ENCODE measurements around the gene SDK2. TPM values are rescaled to one million over a fixed set of nuclear protein-coding genes. Genes with fewer than 3 reads are reported as not detected.

The SDK2 gene
- total and polyA plus RNA-seq, 9 of the 15 experiments (the other 6 are each of a cell fraction or from before 2014, with no cell fraction given): 0.04 TPM; not detected in 8

DNA sequence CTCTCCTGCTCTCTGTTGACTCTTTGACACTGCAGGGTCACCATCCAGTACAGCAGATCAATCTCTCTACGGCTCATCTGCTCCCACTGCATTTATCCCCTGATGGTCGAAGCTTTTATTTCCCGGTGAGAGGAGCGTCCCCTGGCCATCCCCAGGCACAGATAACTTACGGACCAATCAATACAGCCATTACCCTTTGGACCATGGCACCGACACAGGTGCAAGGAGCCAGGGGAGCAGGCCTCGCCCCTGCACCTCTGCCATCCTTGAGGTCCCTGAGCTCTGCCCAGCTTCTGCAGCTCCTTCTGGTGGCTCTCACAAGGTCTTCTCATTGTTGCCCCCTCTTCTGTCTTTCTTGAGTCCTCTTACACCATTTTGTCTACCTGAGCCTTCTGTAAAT is 115.6 kb downstream of the SDK2 start:
- no peaks in the 10 kb centered on the region for H3K79me2 ChIP-seq (ENCODE audit: control insufficient read depth, insufficient read depth, low read length)
- DNase-seq (ENCODE audit: extremely low read depth in 1 of 4, low spot score in 3 of 4) (no peak), ATAC-seq (no peak), FAIRE-seq (no peak)
- H3K36me3 ChIP-seq (ENCODE audit: control insufficient read depth, insufficient read depth, low read length): no peaks in the 10 kb centered on the region
- ChIA-PET CTCF (ENCODE audit: low intra/inter-chr PET ratio) (no interaction called here), POLR2A (interaction anchor here (0.6 to 1.2 kb wide), 4 partner anchors 10 to 1365 kb away, joined by 3 to 5 read pairs (median 4); no protein-coding TSS in a partner anchor)
- 0% methylated on average over 7 of the region's 7 CpGs for WGBS (ENCODE audit: insufficient coverage, low coverage, missing lambda C conversion rate)
- no peaks in the 10 kb centered on the region for H3K9me1 ChIP-seq (ENCODE audit: control insufficient read depth, insufficient read depth, low read length)
- no peaks in the 10 kb centered on the region for H3K4me1 ChIP-seq (replicated peaks in 1 of 2; ENCODE audit: control insufficient read depth in 2 of 2, insufficient read depth in 2 of 2, low read length in 2 of 2)
- H3K9ac ChIP-seq (ENCODE audit: insufficient read depth in 1 of 2, low read depth in 2 of 2, low read length in 2 of 2): no peak overlapping the region
- H3K27ac ChIP-seq (ENCODE audit: extremely low read depth, low read depth, low read length): no peak overlapping the region
- peaks cover 9% of the 10 kb centered on the region; the same call in 1 of the 2 replicates for H4K20me1 ChIP-seq (replicated peaks; ENCODE audit: control insufficient read depth, insufficient read depth, low read length)
- no TSS peak for BruUV-seq (replicated peaks)
- in situ Hi-C loops (cut with MboI): no loop called here
- H3K9me3 ChIP-seq (replicated peaks; ENCODE audit: control insufficient read depth, insufficient read depth, low read depth, low read length): no peaks in the 10 kb centered on the region
- no peak overlapping the region for H3K4me3 ChIP-seq
- H2AFZ ChIP-seq (ENCODE audit: low read depth, low read length): no peak overlapping the region
- H3K27me3 ChIP-seq (ENCODE audit: control insufficient read depth in 2 of 2, insufficient read depth in 2 of 2, low read length in 2 of 2): peaks cover 0 to 39% of the 10 kb centered on the region in 2 experiments; a peak in 3 of 5 replicates
- no peak overlapping the region for H3K4me2 ChIP-seq (ENCODE audit: insufficient read depth, low read length)
- intact Hi-C loops (cut with micrococcal nuclease): no loop called here
- TF ChIP-seq POLR3G (IDR thresholded peaks at IDR 0.05; ENCODE audit: extremely low read depth, insufficient read length, insufficient replicate concordance) (no peak), MEF2A (IDR thresholded peaks at IDR 0.05; ENCODE audit: control insufficient read depth, low read depth, low read length) (no peak), POLR2AphosphoS2 (IDR thresholded peaks at IDR 0.05; ENCODE audit: low read length) (no peak), CBX8 (IDR thresholded peaks at IDR 0.05; ENCODE audit: borderline replicate concordance, extremely low read depth, low read depth, low read length, poor library complexity, severe bottlenecking) (no peak), MTA3 (IDR thresholded peaks at IDR 0.05; ENCODE audit: borderline replicate concordance) (no peak), ELF4 (CRISPR knock-in tag; IDR thresholded peaks at IDR 0.05) (no peak), TAF15 (IDR thresholded peaks at IDR 0.05; ENCODE audit: low read depth, low read length) (no peak), ZNF586 (CRISPR knock-in tag; conservative IDR thresholded peaks at IDR 0.05) (no peak), ILF3 (IDR thresholded peaks at IDR 0.05; ENCODE audit: borderline replicate concordance) (no peak), MTF1 (CRISPR knock-in tag; IDR thresholded peaks at IDR 0.05; ENCODE audit: borderline replicate concordance) (no peak), NFE2L1 (tag; IDR thresholded peaks at IDR 0.05; ENCODE audit: borderline replicate concordance, low read depth) (no peak)
- TF ChIP-seq, protein P1, sequence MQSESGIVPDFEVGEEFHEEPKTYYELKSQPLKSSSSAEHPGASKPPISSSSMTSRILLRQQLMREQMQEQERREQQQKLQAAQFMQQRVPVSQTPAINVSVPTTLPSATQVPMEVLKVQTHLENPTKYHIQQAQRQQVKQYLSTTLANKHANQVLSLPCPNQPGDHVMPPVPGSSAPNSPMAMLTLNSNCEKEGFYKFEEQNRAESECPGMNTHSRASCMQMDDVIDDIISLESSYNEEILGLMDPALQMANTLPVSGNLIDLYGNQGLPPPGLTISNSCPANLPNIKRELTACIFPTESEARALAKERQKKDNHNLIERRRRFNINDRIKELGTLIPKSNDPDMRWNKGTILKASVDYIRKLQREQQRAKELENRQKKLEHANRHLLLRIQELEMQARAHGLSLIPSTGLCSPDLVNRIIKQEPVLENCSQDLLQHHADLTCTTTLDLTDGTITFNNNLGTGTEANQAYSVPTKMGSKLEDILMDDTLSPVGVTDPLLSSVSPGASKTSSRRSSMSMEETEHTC (IDR thresholded peaks at IDR 0.05): no peak
- TF ChIP-seq, protein P2, sequence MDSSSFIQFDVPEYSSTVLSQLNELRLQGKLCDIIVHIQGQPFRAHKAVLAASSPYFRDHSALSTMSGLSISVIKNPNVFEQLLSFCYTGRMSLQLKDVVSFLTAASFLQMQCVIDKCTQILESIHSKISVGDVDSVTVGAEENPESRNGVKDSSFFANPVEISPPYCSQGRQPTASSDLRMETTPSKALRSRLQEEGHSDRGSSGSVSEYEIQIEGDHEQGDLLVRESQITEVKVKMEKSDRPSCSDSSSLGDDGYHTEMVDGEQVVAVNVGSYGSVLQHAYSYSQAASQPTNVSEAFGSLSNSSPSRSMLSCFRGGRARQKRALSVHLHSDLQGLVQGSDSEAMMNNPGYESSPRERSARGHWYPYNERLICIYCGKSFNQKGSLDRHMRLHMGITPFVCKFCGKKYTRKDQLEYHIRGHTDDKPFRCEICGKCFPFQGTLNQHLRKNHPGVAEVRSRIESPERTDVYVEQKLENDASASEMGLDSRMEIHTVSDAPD (CRISPR knock-in tag; IDR thresholded peaks at IDR 0.05): no peak
- TF ChIP-seq, protein P3, sequence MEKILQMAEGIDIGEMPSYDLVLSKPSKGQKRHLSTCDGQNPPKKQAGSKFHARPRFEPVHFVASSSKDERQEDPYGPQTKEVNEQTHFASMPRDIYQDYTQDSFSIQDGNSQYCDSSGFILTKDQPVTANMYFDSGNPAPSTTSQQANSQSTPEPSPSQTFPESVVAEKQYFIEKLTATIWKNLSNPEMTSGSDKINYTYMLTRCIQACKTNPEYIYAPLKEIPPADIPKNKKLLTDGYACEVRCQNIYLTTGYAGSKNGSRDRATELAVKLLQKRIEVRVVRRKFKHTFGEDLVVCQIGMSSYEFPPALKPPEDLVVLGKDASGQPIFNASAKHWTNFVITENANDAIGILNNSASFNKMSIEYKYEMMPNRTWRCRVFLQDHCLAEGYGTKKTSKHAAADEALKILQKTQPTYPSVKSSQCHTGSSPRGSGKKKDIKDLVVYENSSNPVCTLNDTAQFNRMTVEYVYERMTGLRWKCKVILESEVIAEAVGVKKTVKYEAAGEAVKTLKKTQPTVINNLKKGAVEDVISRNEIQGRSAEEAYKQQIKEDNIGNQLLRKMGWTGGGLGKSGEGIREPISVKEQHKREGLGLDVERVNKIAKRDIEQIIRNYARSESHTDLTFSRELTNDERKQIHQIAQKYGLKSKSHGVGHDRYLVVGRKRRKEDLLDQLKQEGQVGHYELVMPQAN (IDR thresholded peaks at IDR 0.05; ENCODE audit: borderline replicate concordance): no peak
- TF ChIP-seq, protein P4, sequence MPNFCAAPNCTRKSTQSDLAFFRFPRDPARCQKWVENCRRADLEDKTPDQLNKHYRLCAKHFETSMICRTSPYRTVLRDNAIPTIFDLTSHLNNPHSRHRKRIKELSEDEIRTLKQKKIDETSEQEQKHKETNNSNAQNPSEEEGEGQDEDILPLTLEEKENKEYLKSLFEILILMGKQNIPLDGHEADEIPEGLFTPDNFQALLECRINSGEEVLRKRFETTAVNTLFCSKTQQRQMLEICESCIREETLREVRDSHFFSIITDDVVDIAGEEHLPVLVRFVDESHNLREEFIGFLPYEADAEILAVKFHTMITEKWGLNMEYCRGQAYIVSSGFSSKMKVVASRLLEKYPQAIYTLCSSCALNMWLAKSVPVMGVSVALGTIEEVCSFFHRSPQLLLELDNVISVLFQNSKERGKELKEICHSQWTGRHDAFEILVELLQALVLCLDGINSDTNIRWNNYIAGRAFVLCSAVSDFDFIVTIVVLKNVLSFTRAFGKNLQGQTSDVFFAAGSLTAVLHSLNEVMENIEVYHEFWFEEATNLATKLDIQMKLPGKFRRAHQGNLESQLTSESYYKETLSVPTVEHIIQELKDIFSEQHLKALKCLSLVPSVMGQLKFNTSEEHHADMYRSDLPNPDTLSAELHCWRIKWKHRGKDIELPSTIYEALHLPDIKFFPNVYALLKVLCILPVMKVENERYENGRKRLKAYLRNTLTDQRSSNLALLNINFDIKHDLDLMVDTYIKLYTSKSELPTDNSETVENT (CRISPR knock-in tag; IDR thresholded peaks at IDR 0.05): no peak

Measured in K562 (cell line).